NCI-H2171 treated with DMSO at 0.1 percent for 48 hours (cell line): ENCODE results near the gene SCO1.
A peak's percentile ranks its signal among the peaks of the same experiment; 100 is the strongest.
"Not testable (repeated sequence)": the region's sequence is repeated elsewhere in the genome, so short reads cannot be mapped to it uniquely, and the experiment has no call there.

Experiments used
- DNase-seq: peaks from one replicate; lab custom pipeline; 2025; lab: John Stamatoyannopoulos, UW

The SCO1 gene

GRCh38 chr17:10697092-10698081, at the start of gene SCO1, which contains the start of gene ADPRM:
Gene SCO1 (minus strand): TSS chr17:10697533. CDS start chr17:10697507, 26 bp downstream.
Gene ADPRM (plus strand): TSS chr17:10697594. CDS start chr17:10704927, 7,333 bp downstream.
- DNase-seq, result peak; percentile 88

- no peak for DNase-seq
Measured at GRCh38 chr17:10745231-10745630, 47.9 kb upstream of the SCO1 start.

- DNase-seq, result no peak
Measured at GRCh38 chr17:10744501-10745000, 47.2 kb upstream of the SCO1 start.

GRCh38 chr17:10743316-10744009, 46.1 kb upstream of the SCO1 start:
- no peak for DNase-seq

GRCh38 chr17:10742431-10742830, 45.1 kb upstream of the SCO1 start:
- no peak for DNase-seq

GRCh38 chr17:10741416-10742135, 44.2 kb upstream of the SCO1 start:
- DNase-seq, result no peak

- no peak for DNase-seq
Measured at GRCh38 chr17:10739386-10739785, 42.1 kb upstream of the SCO1 start.

GRCh38 chr17:10738521-10739258, 41.4 kb upstream of the SCO1 start:
- DNase-seq, result no peak

GRCh38 chr17:10737736-10738135, 40.4 kb upstream of the SCO1 start:
- no peak for DNase-seq

- DNase-seq, result peak; percentile 27
Measured at GRCh38 chr17:10737168-10737622, 39.9 kb upstream of the SCO1 start.

- no peak for DNase-seq
Measured at GRCh38 chr17:10735821-10736220, 38.5 kb upstream of the SCO1 start.

- DNase-seq, result no peak
Measured at GRCh38 chr17:10735251-10735650, 37.9 kb upstream of the SCO1 start.

- no peak for DNase-seq
Measured at GRCh38 chr17:10733666-10734065, 36.3 kb upstream of the SCO1 start.

GRCh38 chr17:10732121-10732520, 34.8 kb upstream of the SCO1 start:
- DNase-seq, result not testable (repeated sequence)

- no peak for DNase-seq
Measured at GRCh38 chr17:10731408-10731879, 34.1 kb upstream of the SCO1 start.

- not testable (repeated sequence) for DNase-seq
Measured at GRCh38 chr17:10730247-10730646, 32.9 kb upstream of the SCO1 start.

- DNase-seq, result no peak
Measured at GRCh38 chr17:10729334-10730193, 32.2 kb upstream of the SCO1 start, which contains the start of gene TMEM220. Gene TMEM220 (minus strand): TSS chr17:10730023. CDS start chr17:10729851, 172 bp downstream.

- DNase-seq, result no peak
Measured at GRCh38 chr17:10728331-10728892, 31.1 kb upstream of the SCO1 start.

GRCh38 chr17:10727192-10727591, 29.9 kb upstream of the SCO1 start:
- no peak for DNase-seq

- DNase-seq, result no peak
Measured at GRCh38 chr17:10726196-10726595, 28.9 kb upstream of the SCO1 start.
